ENCODE results near the gene UBA3. TPM values are rescaled to one million over a fixed set of nuclear protein-coding genes. Genes with fewer than 3 reads are reported as not detected.

Gene UBA3
- total and polyA plus RNA-seq, 10 of the 15 experiments (the other 5 are each of a cell fraction or from before 2014, with no cell fraction given): 72.9 to 131 (median 102) TPM

GRCh38 chr3:69090021-69090420, 9.9 kb upstream of the UBA3 start:
- ChIA-PET POLR2A (interaction anchor here (0.5 to 3.8 kb wide), 6 partner anchors 10 to 42 kb away, joined by 3 to 13 read pairs (median 4); partner anchors contain the start of gene TMF1), RAD21 (ENCODE audit: unreplicated experiment) (interaction anchor here (1.1 to 16.7 kb wide), 5 partner anchors 10 to 351 kb away, joined by 3 to 152 read pairs (median 3); partner anchors contain the start of genes TMF1 and UBA3), CTCF (interaction anchor here (0.6 to 2.3 kb wide), 10 partner anchors 9 to 320 kb away, joined by 3 to 10 read pairs (median 4); partner anchors contain the start of gene EOGT), SMC1A (ENCODE audit: uncharacterized antibody, unreplicated experiment) (interaction anchor here (0.7 to 19.6 kb wide), 15 partner anchors 7 to 1326 kb away, joined by 3 to 234 read pairs (median 5); partner anchors contain the start of genes ARL6IP5, TMF1 and UBA3)
- peaks cover 44% of the 10 kb centered on the region for H3K4me1 ChIP-seq (ENCODE audit: control insufficient read depth, insufficient read depth, low read length)
- intact Hi-C loops (cut with micrococcal nuclease; ENCODE audit: unreplicated experiment): no loop called here
- 6% methylated on average over 3 of the region's 3 CpGs for WGBS (ENCODE audit: insufficient coverage, insufficient replicate concordance, low lambda C conversion rate, missing lambda C conversion rate)
- TF ChIP-seq HDAC2 (IDR thresholded peaks at IDR 0.05): no peak
- H3K27ac ChIP-seq (ENCODE audit: control insufficient read depth, insufficient read depth): peak overlapping the region; percentile 38; the same call in 1 of the 2 replicates
- peaks cover 0 to 13% of the 10 kb centered on the region in 2 experiments; a peak in 1 of 4 replicates for H3K36me3 ChIP-seq (ENCODE audit: control insufficient read depth in 2 of 2, insufficient read depth in 2 of 2, low read length in 1 of 2)
- in situ Hi-C loops (cut with MboI): no loop called here
- peak overlapping the region; percentile 46 for H3K4me2 ChIP-seq (ENCODE audit: control insufficient read depth, insufficient read depth)
- no peaks in the 10 kb centered on the region for H3K27me3 ChIP-seq (replicated peaks in 1 of 2; ENCODE audit: control insufficient read depth in 2 of 2, insufficient read depth in 2 of 2, low read length in 1 of 2)
- FAIRE-seq (no peak), ATAC-seq (no peak), DNase-seq (ENCODE audit: low read depth, low spot score) (no peak)
- H2AFZ ChIP-seq (ENCODE audit: control insufficient read depth, low read depth, low read length): no peak overlapping the region
- no TSS peak for BruUV-seq (replicated peaks)
- H4K20me1 ChIP-seq (ENCODE audit: control insufficient read depth, insufficient read depth): no peaks in the 10 kb centered on the region
- H3K4me3 ChIP-seq: peak overlapping the region; percentile 59
- H3K9me3 ChIP-seq (replicated peaks; ENCODE audit: control insufficient read depth, insufficient read depth, low read length): no peaks in the 10 kb centered on the region
- H3K79me2 ChIP-seq (ENCODE audit: control insufficient read depth, insufficient read depth, low read length): peaks cover 97% of the 10 kb centered on the region
- no peak overlapping the region; the same call in 1 of the 2 replicates for H3K9ac ChIP-seq (ENCODE audit: control insufficient read depth, insufficient read depth, low read length)

- ATAC-seq: peak; percentile 26
- no peak overlapping the region for H2AFZ ChIP-seq (ENCODE audit: control insufficient read depth, low read depth, low read length)
- H3K36me3 ChIP-seq (ENCODE audit: control insufficient read depth in 2 of 2, insufficient read depth in 2 of 2, low read length in 1 of 2): peaks cover 0 to 6% of the 10 kb centered on the region in 2 experiments; a peak in 1 of 4 replicates
- no peak for DNase-seq (ENCODE audit: low read depth, low spot score)
- H3K4me1 ChIP-seq (ENCODE audit: control insufficient read depth, insufficient read depth, low read length): peaks cover 36% of the 10 kb centered on the region
- H3K27ac ChIP-seq (ENCODE audit: control insufficient read depth, insufficient read depth): peak overlapping the region; percentile 54
- in situ Hi-C loops (cut with MboI): no loop called here
- ChIA-PET SMC1A (ENCODE audit: uncharacterized antibody, unreplicated experiment) (interaction anchor here (0.7 to 19.6 kb wide), 9 partner anchors 8 to 66 kb away, joined by 3 to 234 read pairs (median 8); partner anchors contain the start of gene TMF1), CTCF (interaction anchor here (0.6 to 2.2 kb wide), 5 partner anchors 11 to 218 kb away, joined by 3 to 6 read pairs (median 4); partner anchors contain the start of gene EOGT), POLR2A (interaction anchor here (1.7 to 2.1 kb wide), 2 partner anchors 14 to 44 kb away, joined by 4 to 5 read pairs; no protein-coding TSS in a partner anchor), RAD21 (ENCODE audit: unreplicated experiment) (interaction anchor here (0.5 to 16.7 kb wide), 4 partner anchors 8 to 37 kb away, joined by 3 to 152 read pairs (median 10); partner anchors contain the start of genes TMF1 and UBA3)
- peak overlapping the region; percentile 8 for H3K9ac ChIP-seq (ENCODE audit: control insufficient read depth, insufficient read depth, low read length)
- H4K20me1 ChIP-seq (ENCODE audit: control insufficient read depth, insufficient read depth): no peaks in the 10 kb centered on the region
- H3K4me2 ChIP-seq (ENCODE audit: control insufficient read depth, insufficient read depth): peak overlapping the region; percentile 46
- no peak for FAIRE-seq
- H3K4me3 ChIP-seq: peak overlapping the region; percentile 73
- WGBS (ENCODE audit: insufficient coverage, insufficient replicate concordance, low lambda C conversion rate, missing lambda C conversion rate): 0% methylated on average over 2 of the region's 2 CpGs
- H3K9me3 ChIP-seq (replicated peaks; ENCODE audit: control insufficient read depth, insufficient read depth, low read length): no peaks in the 10 kb centered on the region
- intact Hi-C loops (cut with micrococcal nuclease; ENCODE audit: unreplicated experiment): loop anchor here (5.0 to 10.0 kb wide), 2 partner anchors 76 to 1433 kb away; partner anchors contain the start of genes EOGT and SUCLG2
- BruUV-seq (replicated peaks): no TSS peak
- H3K79me2 ChIP-seq (ENCODE audit: control insufficient read depth, insufficient read depth, low read length): peaks cover 85% of the 10 kb centered on the region
- no peaks in the 10 kb centered on the region for H3K27me3 ChIP-seq (replicated peaks in 1 of 2; ENCODE audit: control insufficient read depth in 2 of 2, insufficient read depth in 2 of 2, low read length in 1 of 2)
- TF ChIP-seq SREBF1 (IDR thresholded peaks at IDR 0.05; ENCODE audit: low read length) (no peak), NFIC (IDR thresholded peaks at IDR 0.05; ENCODE audit: low read depth, low read length) (0 out of 2 replicates have a peak, but pooled peaks have one; percentile 24), MYC (IDR thresholded peaks at IDR 0.05; ENCODE audit: insufficient read depth, insufficient read length, insufficient replicate concordance, low read length, severe bottlenecking) (no peak), ATF7 (IDR thresholded peaks at IDR 0.05; ENCODE audit: low read depth) (peak; percentile 92), BHLHE40 (IDR thresholded peaks at IDR 0.05; ENCODE audit: borderline replicate concordance in 1 of 2, low read depth in 2 of 2, low read length in 1 of 2) (peak; percentile 54 to 55; a peak in 3 of 4 replicates), JUND (IDR thresholded peaks at IDR 0.05; ENCODE audit: low read depth, low read length) (peak; percentile 53; the same call in 1 of the 2 replicates), CHD1 (IDR thresholded peaks at IDR 0.05; ENCODE audit: low read depth, low read length) (peak; percentile 78; the same call in 1 of the 2 replicates), BCLAF1 (IDR thresholded peaks at IDR 0.05) (peak; percentile 78), MEF2B (IDR thresholded peaks at IDR 0.05; ENCODE audit: partially characterized antibody, poor library complexity, severe bottlenecking) (no peak), EGR1 (IDR thresholded peaks at IDR 0.05; ENCODE audit: borderline replicate concordance in 1 of 2, low read depth in 2 of 2, low read length in 2 of 2) (no peak), ASH2L (IDR thresholded peaks at IDR 0.05; ENCODE audit: borderline replicate concordance, low read depth) (no peak), JUNB (IDR thresholded peaks at IDR 0.05) (peak; percentile 55; the same call in 1 of the 2 replicates)
These were observed 7.9 kb upstream of the UBA3 start for GRCh38 chr3:69088063-69088462.
